GM12878 (cell line): ENCODE data around the gene ECM2. TPM values are rescaled to one million over a fixed set of nuclear protein-coding genes. Genes with fewer than 3 reads are reported as not detected.

Experiments used
- ATAC-seq: fragments of 200-7000 bp; cut with Tn5 transposase; 3 replicates; pipeline ENCODE4 v1.9.1; 2020; ENCODE audit warnings: mild to moderate bottlenecking, moderate library complexity
- BruUV-seq: library from RNA; stranded (reverse); fragments of 400-500 nt; replicated peaks from 2 replicates; lab custom pipeline; 2021; lab: Mats Ljungman, UMichigan
- CTCF ChIA-PET: fragments of 300-600 bp; sonication (Branson Sonifier 250); formaldehyde crosslinking; extraction: SDS; loops from one replicate; lab custom pipeline; 2021; ENCODE audit warnings: inconsistent platforms; lab: Yijun Ruan, JAX
- POLR2A ChIA-PET: fragments of 350-600 bp; formaldehyde crosslinking; extraction: SDS; loops from one replicate; lab custom pipeline; 2021; ENCODE audit warnings: inconsistent platforms; lab: Charles Lee
- RAD21 ChIA-PET: fragments of 300-600 bp; sonication (Branson Sonifier 250); formaldehyde crosslinking; loops from one replicate; lab custom pipeline; 2023; ENCODE audit warnings: antibody characterized with exemption; ENCODE audit not compliant: unreplicated experiment; lab: Charles Lee
- SMC1A ChIA-PET: fragments of 300-600 bp; sonication (Branson Sonifier 250); formaldehyde crosslinking; loops from one replicate; lab custom pipeline; 2023; ENCODE audit not compliant: unreplicated experiment, uncharacterized antibody; lab: Charles Lee
- DNase-seq: peaks from one replicate; pipeline ENCODE4 v3.0.0-alpha.2; 2011; ENCODE audit warnings: low read depth, low spot score
- FAIRE-seq: peaks from 3 replicates; lab custom pipeline; 2011; peaks lifted over from hg19 to GRCh38; lab: Jason Lieb, UNC
- H2AFZ ChIP-seq: 2 replicates; pipeline ENCODE4 v1.6.0; 2011; ENCODE audit warnings: low read depth, low read length, control low read depth; ENCODE audit not compliant: control insufficient read depth
- H3K27ac ChIP-seq: 2 replicates; pipeline ENCODE4 v1.5.1; 2011; ENCODE audit warnings: control low read depth; ENCODE audit not compliant: control insufficient read depth, insufficient read depth
- H3K27me3 ChIP-seq, 2 experiments: replicated peaks in 1 of 2; 2 replicates each; pipeline versions ENCODE4 v1.6.0 to v1.6.1; 2011; ENCODE audit warnings: low read length in 1 of 2; ENCODE audit not compliant: control insufficient read depth in 2 of 2, insufficient read depth in 2 of 2
- H3K36me3 ChIP-seq, 2 experiments: 2 replicates each; pipeline ENCODE4 v1.5.1; 2011; ENCODE audit warnings: low read length in 1 of 2; ENCODE audit not compliant: control insufficient read depth in 2 of 2, insufficient read depth in 2 of 2
- H3K4me1 ChIP-seq: 2 replicates; pipeline ENCODE4 v1.6.1; 2011; ENCODE audit warnings: mild to moderate bottlenecking, low read length, moderate library complexity, mixed read lengths; ENCODE audit not compliant: control insufficient read depth, insufficient read depth
- H3K4me2 ChIP-seq: 2 replicates; pipeline ENCODE4 v1.6.0; 2011; ENCODE audit warnings: control low read depth; ENCODE audit not compliant: control insufficient read depth, insufficient read depth
- H3K4me3 ChIP-seq: fragments of 200-600 bp; sonication (generic); 2 replicates; pipeline ENCODE4 v1.5.1; 2016
- H3K79me2 ChIP-seq: 2 replicates; pipeline ENCODE4 v1.6.0; 2011; ENCODE audit warnings: low read length; ENCODE audit not compliant: control insufficient read depth, insufficient read depth
- H3K9ac ChIP-seq: 2 replicates; pipeline ENCODE4 v1.8.0; 2011; ENCODE audit warnings: low read length, control low read depth, mixed read lengths; ENCODE audit not compliant: control insufficient read depth, insufficient read depth
- H3K9me3 ChIP-seq: replicated peaks from 3 replicates; pipeline ENCODE4 v1.5.1; 2011; ENCODE audit warnings: mild to moderate bottlenecking, low read length; ENCODE audit not compliant: control insufficient read depth, insufficient read depth
- H4K20me1 ChIP-seq: 2 replicates; pipeline ENCODE4 v1.6.0; 2011; ENCODE audit not compliant: control insufficient read depth, insufficient read depth
- CBFB ChIP-seq: IDR thresholded peaks from 2 replicates; pipeline ENCODE4 v1.6.1; 2016; ENCODE audit warnings: antibody characterized with exemption, low read depth
- CBX5 ChIP-seq: sonication (generic); IDR thresholded peaks from 2 replicates; pipeline ENCODE4 v1.6.1; 2016; ENCODE audit warnings: low read depth, moderate library complexity, mild to moderate bottlenecking, inconsistent platforms
- CHD2 ChIP-seq: IDR thresholded peaks from 2 replicates; pipeline ENCODE4 v1.6.1; 2011; ENCODE audit warnings: low read depth, low read length, improper control_type of control experiment, borderline replicate concordance
- FOS ChIP-seq: IDR thresholded peaks from 3 replicates; pipeline ENCODE4 v1.6.1; 2011; ENCODE audit warnings: borderline replicate concordance; ENCODE audit not compliant: insufficient read length; ENCODE audit errors: extremely low read depth
- HCFC1 ChIP-seq: fragments of 150-350 bp; IDR thresholded peaks from 2 replicates; pipeline ENCODE4 v1.6.1; 2014; ENCODE audit warnings: low read length
- MEF2A ChIP-seq: IDR thresholded peaks from 2 replicates; pipeline ENCODE4 v1.6.1; 2011; ENCODE audit warnings: low read depth, mild to moderate bottlenecking, low read length, moderate library complexity; ENCODE audit not compliant: insufficient read depth
- MTA2 ChIP-seq: fragments of 450-650 bp; IDR thresholded peaks from 2 replicates; pipeline ENCODE4 v1.6.1; 2016; ENCODE audit warnings: low read depth, mild to moderate bottlenecking, moderate library complexity
- MTA3 ChIP-seq: IDR thresholded peaks from 2 replicates; pipeline ENCODE4 v1.6.1; 2012; ENCODE audit warnings: low read length, inconsistent platforms, borderline replicate concordance
- NFYA ChIP-seq: IDR thresholded peaks from 2 replicates; pipeline ENCODE4 v1.6.1; 2011; ENCODE audit warnings: low read depth, mild to moderate bottlenecking, low read length, improper control_type of control experiment, borderline replicate concordance
- POLR2A ChIP-seq: IDR thresholded peaks from 2 replicates; pipeline ENCODE4 v1.6.1; 2011; ENCODE audit warnings: low read depth, mild to moderate bottlenecking, low read length
- SMAD1 ChIP-seq: fragments of 450-650 bp; IDR thresholded peaks from 2 replicates; pipeline ENCODE4 v1.6.1; 2018; ENCODE audit warnings: mild to moderate bottlenecking, low read depth; ENCODE audit not compliant: partially characterized antibody
- SMAD5 ChIP-seq: IDR thresholded peaks from 2 replicates; pipeline ENCODE4 v1.6.1; 2016; ENCODE audit warnings: antibody characterized with exemption, low read depth
- STAT1 ChIP-seq: fragments of 450-650 bp; conservative IDR thresholded peaks from 2 replicates; pipeline ENCODE4 v1.6.1; 2014; ENCODE audit warnings: antibody characterized with exemption, mild to moderate bottlenecking
- TCF7 ChIP-seq: IDR thresholded peaks from 2 replicates; pipeline ENCODE4 v1.6.1; 2014; ENCODE audit warnings: antibody characterized with exemption, borderline replicate concordance
- ZNF384 ChIP-seq: IDR thresholded peaks from 2 replicates; pipeline ENCODE4 v1.6.1; 2012; ENCODE audit warnings: low read depth, mild to moderate bottlenecking, low read length, improper control_type of control experiment, borderline replicate concordance
- WGBS: methylation state at CpG from one replicate; pipeline ENCODE4 v1.1.6; 2016; ENCODE audit warnings: low lambda C conversion rate; ENCODE audit not compliant: insufficient replicate concordance, insufficient coverage; ENCODE audit errors: missing lambda C conversion rate; 5-methylcytosine and 5-hydroxymethylcytosine counted together
- in situ Hi-C: fragments of 300-500 bp; cut with MboI; formaldehyde crosslinking; loops from 9 replicates; pipeline ENCODE4 v1.14.3; 2018; ENCODE audit warnings: mixed read lengths
- intact Hi-C: fragments of 100-400 bp; cut with micrococcal nuclease; formaldehyde crosslinking; loops from one replicate; pipeline ENCODE4 v1.14.2; 2022; ENCODE audit not compliant: unreplicated experiment
- polyA plus RNA-seq, 11 experiments: library from polyadenylated mRNA; depleted of rRNA in 4 of 11; unstranded in 6 of 11; stranded (reverse) in 5 of 11; fragments of >200 nt; fragmentation: Nextera tagmentation in 4 of 11; fragmentation: Illumina TruSeq in 1 of 11; extraction: Ambion mirVana in 4 of 11; extraction: Trizol in 1 of 11; gene quantifications; 1 replicate in 1 of 11; 2 replicates in 10 of 11; pipeline versions ENCODE4 v1.2.1 to v1.2.3, GENCODE V29; 2011 to 2016; ENCODE audit warnings: inconsistent platforms in 2 of 11, missing spikeins in 2 of 11, low read depth in 1 of 11
- total RNA-seq, 4 experiments: library from RNA; depleted of rRNA in 3 of 4; stranded (reverse); fragments of >200 nt in 3 of 4; fragmentation: Illumina TruSeq in 1 of 4; extraction: Trizol in 1 of 4; gene quantifications; 2 replicates each; pipeline versions ENCODE4 v1.2.1 to v1.2.3, GENCODE V29; 2013 to 2021
- TF ChIP-seq, protein P1 (sequence below): fragments of 450-650 bp; IDR thresholded peaks from 2 replicates; pipeline ENCODE4 v1.6.1; 2016; ENCODE audit warnings: mild to moderate bottlenecking
- TF ChIP-seq, protein P2 (sequence below): fragments of 450-650 bp; formaldehyde crosslinking; IDR thresholded peaks from 2 replicates; pipeline ENCODE4 v1.5.0; 2022; ENCODE audit warnings: mild to moderate bottlenecking, missing genetic modification characterization

ECM2 gene
- total and polyA plus RNA-seq, 10 of the 15 experiments (the other 5 are each of a cell fraction or from before 2014, with no cell fraction given) = 0.03 to 0.67 (median 0.09) TPM; not detected in 2

DNA sequence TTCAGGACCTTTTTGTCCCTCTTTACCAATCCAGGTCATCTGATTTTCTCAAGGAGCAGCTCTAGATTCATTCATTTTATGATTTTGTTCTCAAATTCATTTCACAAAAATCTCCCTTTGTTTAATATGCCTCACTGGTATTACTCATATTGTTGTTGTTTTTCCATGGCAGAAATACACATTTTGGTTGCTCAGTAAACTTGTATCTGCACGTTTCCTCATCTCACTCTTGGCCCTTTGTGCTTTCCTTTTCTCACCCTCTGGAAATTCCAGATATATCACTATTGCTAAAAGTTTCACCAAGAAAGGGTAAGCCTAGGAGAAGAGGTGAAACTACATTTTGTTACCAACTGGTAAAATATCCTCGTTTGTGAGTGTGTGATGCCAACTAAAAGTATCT lies 68.3 kb downstream of the ECM2 start (continued):
- TF ChIP-seq TCF7 = no peak

DNA sequence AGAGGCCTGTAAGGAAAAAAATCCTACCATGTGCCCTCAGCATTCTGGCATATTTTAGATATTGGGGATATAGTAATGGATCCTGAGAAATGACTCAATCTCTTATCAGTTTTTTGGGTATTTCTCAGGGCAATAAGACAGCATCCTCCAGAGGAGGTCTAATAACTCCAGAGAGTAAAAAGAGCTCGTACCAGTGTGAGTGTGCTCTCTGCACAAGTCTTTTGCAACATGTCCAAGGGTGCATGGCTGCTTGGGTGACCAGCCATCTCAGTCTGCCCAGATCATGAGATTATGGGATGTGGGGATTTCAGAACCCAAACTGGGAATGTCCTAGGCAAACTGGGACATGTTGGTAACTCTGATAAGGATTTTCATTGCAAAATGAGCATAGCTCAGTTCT lies 68.7 kb downstream of the ECM2 start:
- POLR2A ChIA-PET = no interaction called here
- Histone ChIP-seq H3K36me3 (no peaks in the 10 kb centered on the region), H3K27ac (no peak overlapping the region), H3K27me3 (no peaks in the 10 kb centered on the region), H3K4me3 (no peak overlapping the region), H3K4me2 (no peak overlapping the region), H2AFZ (no peak overlapping the region), H3K79me2 (no peaks in the 10 kb centered on the region), H4K20me1 (no peaks in the 10 kb centered on the region), H3K9ac (no peak overlapping the region)
- ATAC-seq (no peak), DNase-seq (no peak)
- SMC1A ChIA-PET = interaction anchor here (2.6 kb wide), 1 partner anchor 9 kb away, joined by 9 read pairs; no protein-coding TSS in a partner anchor
- RAD21 ChIA-PET = no interaction called here
- BruUV-seq = no TSS peak
- in situ Hi-C loops = no loop called here
- CTCF ChIA-PET = interaction anchor here (0.9 kb wide), 1 partner anchor 9 kb away, joined by 3 read pairs; no protein-coding TSS in a partner anchor
- no peak for TF ChIP-seq HCFC1
- TF ChIP-seq MTA2 = no peak
- no peak for TF ChIP-seq CHD2
- no peak for TF ChIP-seq NFYA
- TF ChIP-seq MTA3 = no peak
- TF ChIP-seq FOS = no peak
- TF ChIP-seq SMAD5 = no peak
- no peak for TF ChIP-seq SMAD1
- TF ChIP-seq STAT1 = no peak
- TF ChIP-seq, protein P1, sequence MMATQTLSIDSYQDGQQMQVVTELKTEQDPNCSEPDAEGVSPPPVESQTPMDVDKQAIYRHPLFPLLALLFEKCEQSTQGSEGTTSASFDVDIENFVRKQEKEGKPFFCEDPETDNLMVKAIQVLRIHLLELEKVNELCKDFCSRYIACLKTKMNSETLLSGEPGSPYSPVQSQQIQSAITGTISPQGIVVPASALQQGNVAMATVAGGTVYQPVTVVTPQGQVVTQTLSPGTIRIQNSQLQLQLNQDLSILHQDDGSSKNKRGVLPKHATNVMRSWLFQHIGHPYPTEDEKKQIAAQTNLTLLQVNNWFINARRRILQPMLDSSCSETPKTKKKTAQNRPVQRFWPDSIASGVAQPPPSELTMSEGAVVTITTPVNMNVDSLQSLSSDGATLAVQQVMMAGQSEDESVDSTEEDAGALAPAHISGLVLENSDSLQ = no peak
- no peak for TF ChIP-seq ZNF384
- TF ChIP-seq, protein P2, sequence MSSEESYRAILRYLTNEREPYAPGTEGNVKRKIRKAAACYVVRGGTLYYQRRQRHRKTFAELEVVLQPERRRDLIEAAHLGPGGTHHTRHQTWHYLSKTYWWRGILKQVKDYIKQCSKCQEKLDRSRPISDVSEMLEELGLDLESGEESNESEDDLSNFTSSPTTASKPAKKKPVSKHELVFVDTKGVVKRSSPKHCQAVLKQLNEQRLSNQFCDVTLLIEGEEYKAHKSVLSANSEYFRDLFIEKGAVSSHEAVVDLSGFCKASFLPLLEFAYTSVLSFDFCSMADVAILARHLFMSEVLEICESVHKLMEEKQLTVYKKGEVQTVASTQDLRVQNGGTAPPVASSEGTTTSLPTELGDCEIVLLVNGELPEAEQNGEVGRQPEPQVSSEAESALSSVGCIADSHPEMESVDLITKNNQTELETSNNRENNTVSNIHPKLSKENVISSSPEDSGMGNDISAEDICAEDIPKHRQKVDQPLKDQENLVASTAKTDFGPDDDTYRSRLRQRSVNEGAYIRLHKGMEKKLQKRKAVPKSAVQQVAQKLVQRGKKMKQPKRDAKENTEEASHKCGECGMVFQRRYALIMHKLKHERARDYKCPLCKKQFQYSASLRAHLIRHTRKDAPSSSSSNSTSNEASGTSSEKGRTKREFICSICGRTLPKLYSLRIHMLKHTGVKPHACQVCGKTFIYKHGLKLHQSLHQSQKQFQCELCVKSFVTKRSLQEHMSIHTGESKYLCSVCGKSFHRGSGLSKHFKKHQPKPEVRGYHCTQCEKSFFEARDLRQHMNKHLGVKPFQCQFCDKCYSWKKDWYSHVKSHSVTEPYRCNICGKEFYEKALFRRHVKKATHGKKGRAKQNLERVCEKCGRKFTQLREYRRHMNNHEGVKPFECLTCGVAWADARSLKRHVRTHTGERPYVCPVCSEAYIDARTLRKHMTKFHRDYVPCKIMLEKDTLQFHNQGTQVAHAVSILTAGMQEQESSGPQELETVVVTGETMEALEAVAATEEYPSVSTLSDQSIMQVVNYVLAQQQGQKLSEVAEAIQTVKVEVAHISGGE (CRISPR knock-in tag) = no peak
- TF ChIP-seq POLR2A = no peak
- no peak for TF ChIP-seq CBX5
- TF ChIP-seq CBFB = no peak
- TF ChIP-seq MEF2A = no peak
- TF ChIP-seq, all 136 proteins: peak for 0
- WGBS = 33% methylated on average over 1 of the region's 1 CpG
- H3K9me3 ChIP-seq = no peaks in the 10 kb centered on the region
- no peak for FAIRE-seq
- intact Hi-C loops = no loop called here
- H3K4me1 ChIP-seq = no peaks in the 10 kb centered on the region
